ENCODE results near the gene RAPGEF6.
A peak's percentile ranks its signal among the peaks of the same experiment; 100 is the strongest.

GRCh38 chr5:131394128-131394527 lies 240.9 kb downstream of the RAPGEF6 start:
- TF ChIP-seq TAF1 (IDR thresholded peaks at IDR 0.05; ENCODE audit: low read depth, low read length) (no peak), POLR2A (IDR thresholded peaks at IDR 0.05; ENCODE audit: low read depth, low read length) (no peak), SPI1 (IDR thresholded peaks at IDR 0.05; ENCODE audit: low read depth, low read length) (peak; percentile 43)
